ENCODE results near the gene A1BG. TPM values are rescaled to one million over a fixed set of nuclear protein-coding genes. Genes with fewer than 3 reads are reported as not detected.
"Not testable (repeated sequence)": the region's sequence is repeated elsewhere in the genome, so short reads cannot be mapped to it uniquely, and the experiment has no call there.

The A1BG gene
- total RNA-seq, 1 experiment from 2014 or later, result not detected

GRCh38 chr19:58336216-58336615, 17.1 kb downstream of the A1BG start:
- DNase-seq (ENCODE audit: low spot score), result no peak

GRCh38 chr19:58335630-58336029, 17.7 kb downstream of the A1BG start:
- no peak for DNase-seq (ENCODE audit: low spot score)

DNA sequence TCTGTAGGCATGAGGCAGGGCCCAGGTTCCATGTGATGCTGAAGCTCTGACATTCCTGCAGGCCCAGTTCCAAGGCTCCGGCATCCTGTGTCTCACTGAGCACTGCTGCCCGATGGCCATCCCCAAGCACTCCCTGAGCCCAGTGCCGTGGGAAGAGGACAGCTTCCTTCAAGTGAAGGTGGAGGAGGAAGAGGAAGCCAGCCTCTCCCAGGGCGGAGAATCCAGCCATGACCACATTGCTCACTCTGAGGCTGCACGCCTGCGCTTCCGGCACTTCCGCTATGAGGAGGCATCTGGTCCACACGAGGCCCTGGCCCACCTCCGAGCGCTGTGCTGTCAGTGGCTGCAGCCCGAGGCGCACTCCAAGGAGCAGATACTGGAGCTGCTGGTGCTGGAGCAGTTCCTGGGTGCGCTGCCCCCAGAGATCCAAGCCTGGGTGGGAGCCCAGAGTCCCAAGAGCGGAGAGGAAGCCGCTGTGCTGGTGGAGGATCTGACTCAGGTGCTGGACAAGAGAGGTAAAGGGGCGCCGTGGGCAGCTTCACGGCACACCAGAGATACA, 18.5 kb downstream of the A1BG start:
- DNase-seq (ENCODE audit: low spot score), result no peak

DNA sequence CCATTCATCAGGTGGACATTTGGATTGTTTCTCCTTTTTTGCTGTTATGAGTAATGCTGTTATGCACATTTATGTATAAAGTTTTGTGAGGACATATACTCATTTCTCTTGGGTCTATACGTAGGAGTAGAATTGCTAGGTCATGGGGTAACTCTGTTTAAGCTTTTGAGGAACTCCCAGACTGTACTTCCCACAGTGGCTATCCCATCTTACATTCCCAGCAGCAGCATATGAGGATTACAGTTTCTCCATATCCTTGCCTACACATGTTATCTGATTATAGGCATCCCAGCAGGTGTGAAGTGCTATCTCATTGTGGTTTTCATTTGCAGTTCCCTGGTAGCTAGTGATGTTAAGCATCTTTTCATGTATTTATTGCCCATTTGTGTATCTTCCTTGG, 20.6 kb downstream of the A1BG start:
- no peak for DNase-seq (ENCODE audit: low spot score)

DNA sequence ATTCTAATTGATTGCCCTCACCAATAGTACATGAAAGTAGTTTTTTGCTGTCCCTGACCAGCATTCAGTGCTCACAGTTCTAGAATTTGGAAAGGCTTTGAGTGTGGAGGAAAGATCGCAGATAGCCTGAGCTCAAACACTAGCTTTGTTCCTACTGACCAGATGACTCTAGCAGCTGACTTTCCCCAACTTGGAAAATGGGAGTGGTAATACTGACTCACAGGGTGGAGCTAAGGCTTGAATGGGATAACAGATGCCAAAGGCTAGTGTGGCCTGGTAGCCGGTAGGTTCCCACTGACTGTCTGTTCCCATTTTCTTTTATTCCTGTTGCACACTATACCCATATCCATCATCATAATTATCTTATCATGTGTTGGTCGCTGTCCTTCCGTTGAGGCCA, 22.8 kb downstream of the A1BG start:
- peak; percentile 66 for DNase-seq (ENCODE audit: low spot score)

DNA sequence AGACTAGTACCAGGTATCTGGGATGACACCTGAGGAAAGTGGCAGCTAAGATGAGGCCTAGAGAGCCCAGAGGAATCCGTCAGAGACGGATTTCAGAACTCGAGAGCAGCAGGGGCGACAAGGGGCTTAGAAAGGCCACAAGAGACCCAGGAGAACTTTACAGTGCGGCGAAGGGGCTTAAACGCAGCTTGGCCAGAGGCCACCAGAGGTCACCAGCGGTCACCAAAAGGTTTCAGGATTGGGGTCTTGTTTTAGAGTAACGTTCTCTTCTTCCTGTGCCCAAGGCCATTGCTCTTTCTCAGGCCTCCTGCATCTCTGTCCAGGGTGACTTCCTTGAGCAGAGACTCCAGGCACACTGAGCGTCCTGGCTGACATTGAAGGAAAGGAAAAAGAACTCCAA, 24.3 kb downstream of the A1BG start:
- DNase-seq (ENCODE audit: low spot score), result no peak

DNA sequence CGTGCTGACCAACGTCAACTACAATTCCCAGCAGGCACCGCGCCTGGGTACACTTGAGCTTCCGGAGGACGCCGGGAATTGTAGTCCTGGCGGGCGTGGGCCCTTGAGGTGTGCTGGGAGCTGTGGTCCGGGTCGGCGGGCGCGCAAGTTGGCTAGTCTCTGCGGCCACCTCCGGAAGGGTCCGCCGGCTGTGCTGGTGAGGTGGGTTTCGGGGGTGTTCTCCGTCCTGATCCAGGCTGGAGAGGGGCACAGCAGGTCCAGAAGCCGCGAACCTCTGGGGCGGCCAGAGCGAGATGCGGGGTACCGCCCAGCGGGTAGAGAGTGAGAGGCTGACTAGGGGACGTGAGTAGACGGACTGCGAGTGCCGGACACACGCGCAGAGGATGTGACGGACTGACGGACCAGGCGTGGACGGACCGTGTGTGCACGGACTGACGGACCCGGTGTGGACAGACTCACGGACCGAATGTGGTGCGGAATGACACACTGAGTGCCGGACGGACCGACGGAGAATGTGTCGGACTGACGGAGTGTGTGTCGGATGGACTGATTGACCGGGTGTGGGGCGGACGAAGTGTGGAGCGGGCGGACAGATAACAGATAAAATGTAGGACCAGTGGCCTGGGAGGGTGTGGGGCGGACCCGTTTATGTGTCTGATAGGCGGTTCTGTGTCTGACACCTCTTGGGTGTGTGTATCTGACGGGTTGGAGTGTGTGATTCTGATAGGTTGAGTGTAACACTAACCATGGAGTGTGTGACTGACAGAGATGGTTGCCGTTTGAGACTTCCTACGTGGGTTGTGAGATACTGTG, 26.2 kb downstream of the A1BG start, which contains the start of gene ZSCAN22:
ZSCAN22 (plus strand) TSS at position 81 of the 813 bp plus-strand sequence. CDS start 7,809 bp downstream, outside the sequence.
- peak; percentile 100 for DNase-seq (ENCODE audit: low spot score)

- DNase-seq (ENCODE audit: low spot score), result no peak
Measured at GRCh38 chr19:58326501-58326913, 26.8 kb downstream of the A1BG start.

- no peak for DNase-seq (ENCODE audit: low spot score)
Measured at GRCh38 chr19:58325311-58326022, 27.8 kb downstream of the A1BG start.

- DNase-seq (ENCODE audit: low spot score), result no peak
Measured at GRCh38 chr19:58319241-58319640, 34.1 kb downstream of the A1BG start.

- DNase-seq (ENCODE audit: low spot score), result no peak
Measured at GRCh38 chr19:58318297-58318696, 35.0 kb downstream of the A1BG start.

DNA sequence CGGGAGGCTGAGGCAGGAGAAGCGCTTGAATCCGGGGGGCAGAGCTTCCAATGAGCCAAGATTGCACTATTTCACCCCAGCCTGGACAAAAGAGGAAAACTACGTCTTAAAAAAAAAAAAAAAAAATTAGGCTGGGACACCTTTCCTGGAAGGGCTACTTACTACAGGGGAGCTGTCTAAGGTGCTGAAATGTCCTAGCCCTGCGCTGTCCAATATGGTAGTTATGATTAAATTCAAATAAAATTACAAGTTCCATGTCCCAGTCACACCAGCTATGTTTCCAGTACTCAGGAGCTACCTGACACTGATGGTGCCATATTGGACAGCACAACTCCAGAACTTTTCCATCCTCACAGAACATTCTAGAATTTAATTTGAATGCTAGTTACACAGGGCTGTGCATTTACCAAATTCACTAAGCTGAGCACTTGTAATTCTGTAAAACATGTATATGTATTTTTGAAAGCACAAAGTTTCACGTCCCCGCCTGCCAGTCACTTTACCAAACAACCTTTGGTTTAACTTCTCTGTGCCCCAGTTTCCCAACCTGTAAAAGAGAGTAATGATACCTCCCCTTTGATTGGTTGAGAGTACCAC, 35.7 kb downstream of the A1BG start:
- peak; percentile 77 for DNase-seq (ENCODE audit: low spot score)

DNA sequence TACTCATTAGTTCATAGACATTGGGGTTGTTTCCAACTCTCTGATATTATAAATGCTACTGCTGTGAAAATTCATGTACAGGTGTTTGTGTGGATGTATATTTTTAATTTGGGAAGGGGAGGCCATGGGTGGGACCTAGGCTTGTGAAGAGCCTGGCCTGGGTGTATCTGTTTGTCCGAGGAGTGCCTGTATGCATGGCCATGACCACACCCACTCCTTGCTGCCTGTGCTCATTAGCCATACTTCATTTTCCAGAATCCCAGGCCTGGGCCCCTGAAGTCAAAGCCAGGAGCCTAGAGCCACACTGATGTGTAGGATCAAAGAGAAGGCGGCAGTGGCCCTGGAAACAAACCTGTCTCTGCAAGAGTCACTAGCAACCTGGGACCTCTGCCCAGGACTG, 37.7 kb downstream of the A1BG start:
- DNase-seq (ENCODE audit: low spot score), result no peak

DNA sequence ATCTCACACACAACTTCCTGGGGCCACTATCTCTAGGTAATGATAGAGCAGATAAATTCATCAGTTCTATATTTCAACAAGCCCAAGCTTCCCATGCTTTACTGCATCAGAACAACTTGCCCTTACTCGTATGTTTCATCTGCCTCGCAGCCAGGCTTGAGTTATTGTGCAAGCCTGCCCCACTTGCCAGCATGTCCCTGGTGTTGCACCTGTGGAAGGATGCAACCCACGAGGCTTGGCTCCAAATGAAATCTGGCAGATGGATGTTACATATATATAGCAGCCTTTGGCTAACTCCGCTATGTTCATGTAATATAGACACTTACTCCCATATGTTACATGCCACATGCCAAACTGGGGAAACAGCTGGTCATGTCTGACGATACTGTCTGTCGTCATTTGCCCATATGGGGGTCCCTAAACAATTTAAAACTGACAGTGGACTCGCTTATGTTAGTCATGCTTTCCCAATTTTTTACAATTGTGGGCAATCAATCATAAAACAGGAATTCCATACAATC, 41.9 kb downstream of the A1BG start:
- DNase-seq (ENCODE audit: low spot score), result no peak

- not testable (repeated sequence) for DNase-seq (ENCODE audit: low spot score)
Measured at GRCh38 chr19:58310685-58311084, 42.6 kb downstream of the A1BG start.

- DNase-seq (ENCODE audit: low spot score), result no peak
Measured at GRCh38 chr19:58307736-58308135, 45.6 kb downstream of the A1BG start.

GRCh38 chr19:58305932-58306323, 47.4 kb downstream of the A1BG start:
- peak; percentile 41 for DNase-seq (ENCODE audit: low spot score)

DNA sequence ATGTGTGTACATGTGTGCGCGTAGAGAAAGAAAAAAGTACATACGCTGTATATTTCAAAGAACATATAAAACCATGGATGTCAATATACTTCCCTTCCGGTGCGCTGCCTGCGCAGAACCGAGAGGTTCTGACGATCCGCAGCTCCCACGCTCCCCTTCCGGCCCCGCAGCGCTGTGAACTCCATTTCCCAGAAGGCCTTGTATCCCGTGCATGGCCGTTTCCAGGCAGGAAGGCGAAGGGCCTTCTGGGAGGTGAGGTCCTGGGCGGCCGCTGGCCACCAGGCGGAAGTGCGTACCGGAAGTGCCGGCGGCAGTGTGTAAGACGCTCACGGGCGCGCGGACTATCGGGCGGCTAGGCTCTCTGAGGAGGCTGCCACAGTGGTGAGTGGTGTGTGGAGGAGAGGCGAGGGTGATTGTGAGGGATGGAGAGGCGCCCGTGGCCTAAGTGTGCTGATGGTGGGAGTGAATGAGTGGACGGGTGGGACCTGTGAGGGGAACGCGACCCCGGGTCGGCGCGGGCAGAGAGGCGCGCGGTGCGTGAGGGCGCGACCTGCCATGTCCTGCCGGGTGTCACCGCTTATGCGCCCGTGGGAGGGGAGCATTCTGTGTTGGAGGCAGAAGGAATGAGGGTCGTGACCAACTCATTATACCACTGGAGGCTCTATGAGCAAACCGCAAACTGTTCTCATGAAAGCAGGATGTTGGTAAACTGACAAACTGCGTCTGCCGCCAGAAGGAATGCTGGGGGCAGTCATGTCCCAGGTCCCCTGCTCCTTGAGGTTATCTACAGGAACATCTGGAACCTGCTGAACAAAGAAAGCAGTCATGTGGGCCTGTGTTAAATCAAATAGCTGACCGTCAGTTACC, 48.0 kb downstream of the A1BG start, which contains the start of gene ERVK3-1:
ERVK3-1 (plus strand) TSS at position 313 of the 867 bp plus-strand sequence. CDS start 6,792 bp downstream, outside the sequence.
- peak; percentile 99 for DNase-seq (ENCODE audit: low spot score)

DNA sequence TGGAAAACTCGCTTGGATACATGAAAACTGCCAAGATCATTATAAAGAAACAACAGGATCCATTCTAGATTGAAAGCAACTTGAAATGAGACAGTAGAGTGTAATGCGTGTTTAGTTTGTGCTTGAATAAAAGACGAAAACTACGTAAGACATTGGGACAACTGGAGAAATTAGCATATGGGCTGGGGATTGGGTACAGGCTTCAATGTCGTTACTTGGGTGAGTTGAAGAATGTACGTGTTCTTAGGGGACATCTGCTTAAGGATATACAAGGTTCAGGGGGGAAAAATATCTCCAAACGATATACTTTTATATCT, 48.6 kb downstream of the A1BG start:
- no peak for DNase-seq (ENCODE audit: low spot score)

DNA sequence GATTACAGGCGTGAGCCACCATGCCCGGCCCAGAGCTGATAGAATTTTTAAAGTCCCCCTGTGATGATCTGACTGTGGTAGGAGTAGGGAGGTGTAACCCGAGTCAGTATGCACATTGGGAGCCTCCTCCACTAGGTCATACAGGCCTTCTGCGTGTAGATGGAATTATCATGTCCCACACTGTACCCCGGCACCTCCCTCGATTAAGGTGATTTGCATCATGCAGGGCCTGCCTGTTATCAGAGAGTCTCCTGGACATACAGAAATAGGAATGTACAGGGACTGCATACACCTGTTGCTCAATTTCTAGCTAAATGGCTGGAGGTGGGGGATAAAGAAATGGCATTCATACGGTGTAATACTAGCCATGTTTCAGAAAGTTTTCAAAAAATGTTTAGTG, 49.0 kb downstream of the A1BG start:
- DNase-seq (ENCODE audit: low spot score), result no peak

DNA sequence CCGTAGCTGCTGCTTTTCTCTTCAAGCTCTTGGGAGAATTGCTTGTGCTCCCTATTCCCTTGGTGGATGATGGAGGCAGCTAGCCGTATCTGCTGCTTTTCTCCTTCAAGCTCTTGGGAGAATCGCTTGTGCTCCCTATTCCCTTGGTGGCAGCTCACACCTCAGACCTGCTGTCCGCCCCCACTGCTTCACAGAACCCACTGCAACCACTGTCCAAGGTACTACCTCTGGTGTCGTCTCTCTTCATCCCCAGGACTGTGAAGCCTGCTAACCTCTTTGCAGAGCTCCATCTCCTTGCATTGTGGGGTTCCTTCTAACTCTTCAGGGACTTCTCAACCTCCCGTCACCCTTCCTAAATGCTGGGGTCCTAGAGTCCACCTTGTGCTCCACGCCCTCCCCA, 52.7 kb downstream of the A1BG start:
- no peak for DNase-seq (ENCODE audit: low spot score)
